ENCODE results near the gene OARD1. TPM values are rescaled to one million over a fixed set of nuclear protein-coding genes. Genes with fewer than 3 reads are reported as not detected.

The OARD1 gene
- total and polyA plus RNA-seq, 2 donors (not counting 1 experiment from before 2014, with no cell fraction given): 9.6 to 52.5 TPM

DNA sequence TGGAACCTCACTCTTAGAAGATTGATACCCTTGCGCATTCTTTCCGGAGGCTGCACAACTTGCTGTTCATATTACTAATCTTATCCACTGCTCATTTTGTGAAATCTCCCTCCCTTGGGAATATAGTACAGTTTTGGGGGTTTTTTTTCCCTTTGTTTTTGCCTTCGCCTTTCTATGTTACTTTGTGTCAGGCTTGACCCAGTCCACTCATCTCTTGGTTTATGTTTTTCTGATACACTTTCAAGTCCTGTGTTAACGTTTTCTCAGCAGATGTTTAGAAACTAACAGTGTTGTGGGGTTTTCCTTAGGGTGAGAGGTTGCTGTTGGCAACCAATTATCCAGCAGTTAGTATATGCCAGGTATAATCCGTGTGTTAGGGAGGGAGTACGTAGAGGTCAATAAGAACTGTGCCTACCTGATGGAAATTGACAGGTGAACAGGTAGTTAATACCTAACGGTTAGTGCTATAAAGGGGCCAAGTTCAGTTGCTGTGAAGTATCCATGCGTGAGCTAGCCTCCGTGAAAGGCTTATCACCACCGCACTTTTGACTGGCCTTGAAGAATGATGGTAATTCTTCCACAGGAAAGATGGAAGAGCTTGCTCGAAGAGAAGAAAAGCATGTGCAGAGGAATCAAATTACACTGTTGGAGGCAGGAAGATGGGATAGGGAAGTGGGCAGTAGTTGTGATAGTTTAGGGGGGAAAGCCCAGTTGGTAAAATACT lies 2.0 kb upstream of the OARD1 start:
- Histone ChIP-seq H3K27me3 (replicated peaks in 1 of 4; ENCODE audit: control extremely low read depth in 1 of 4, control insufficient read depth in 3 of 4, insufficient read depth in 4 of 4, low read length in 3 of 4) (no peaks in the 10 kb centered on the region), H3K36me3 (replicated peaks in 1 of 2; ENCODE audit: control extremely low read depth in 1 of 2, control insufficient read depth in 1 of 2, extremely low read depth in 1 of 2, insufficient read depth in 2 of 2, low read length in 1 of 2) (peaks cover 2 to 13% of the 10 kb centered on the region in 2 experiments), H3K4me2 (replicated peaks; ENCODE audit: low read depth, low read length, poor library complexity, severe bottlenecking) (peak overlapping the region; percentile 89), H3K9me3 (ENCODE audit: control extremely low read depth in 1 of 3, control insufficient read depth in 2 of 3, insufficient read depth in 1 of 3, low read length in 2 of 3) (no peaks in the 10 kb centered on the region), H3K4me3 (ENCODE audit: control extremely low read depth in 1 of 5, extremely low read depth in 1 of 5, insufficient read depth in 1 of 5, low read depth in 2 of 5, low read length in 4 of 5) (peak overlapping the region; percentile 80 to 96 (median 94)), H3K79me2 (ENCODE audit: control insufficient read depth, insufficient read depth, low read length) (peaks cover 66% of the 10 kb centered on the region), H2AFZ (ENCODE audit: insufficient read depth, low read depth, low read length, poor library complexity, severe bottlenecking) (peak overlapping the region; percentile 66), H4K20me1 (ENCODE audit: control insufficient read depth, insufficient read depth, low read length, poor library complexity, severe bottlenecking) (no peaks in the 10 kb centered on the region), H3K4me1 (ENCODE audit: control insufficient read depth in 2 of 2, insufficient read depth in 2 of 2, low read length in 2 of 2) (peaks cover 31 to 34% of the 10 kb centered on the region in 2 donors), H3K27ac (ENCODE audit: low read length in 2 of 2) (peak overlapping the region; percentile 96 to 97), H3K9ac (ENCODE audit: low read length) (peak overlapping the region; percentile 97)
- no peaks in the 10 kb centered on the region for H3K9me3 Mint-ChIP-seq (ENCODE audit: insufficient read depth)
- peak overlapping the region; percentile 94 for H3K4me3 Mint-ChIP-seq
- no peaks in the 10 kb centered on the region for H3K27me3 Mint-ChIP-seq
- intact Hi-C loops (cut with micrococcal nuclease): loop anchor here (1.0 to 10.0 kb wide), 7 partner anchors 201 to 1491 kb away; partner anchors contain the start of genes BYSL, FOXP4, MED20 and MRPS10
- H3K27ac Mint-ChIP-seq: peak overlapping the region; percentile 94
- POLR2A ChIA-PET: no interaction called here
- ATAC-seq (ENCODE audit: low read depth) (no peak), DNase-seq (no peak)
- WGBS (ENCODE audit: insufficient coverage): 17% methylated on average over 6 of the region's 11 CpGs
- peaks cover 53% of the 10 kb centered on the region for H3K4me1 Mint-ChIP-seq
- TF ChIP-seq, protein P1, sequence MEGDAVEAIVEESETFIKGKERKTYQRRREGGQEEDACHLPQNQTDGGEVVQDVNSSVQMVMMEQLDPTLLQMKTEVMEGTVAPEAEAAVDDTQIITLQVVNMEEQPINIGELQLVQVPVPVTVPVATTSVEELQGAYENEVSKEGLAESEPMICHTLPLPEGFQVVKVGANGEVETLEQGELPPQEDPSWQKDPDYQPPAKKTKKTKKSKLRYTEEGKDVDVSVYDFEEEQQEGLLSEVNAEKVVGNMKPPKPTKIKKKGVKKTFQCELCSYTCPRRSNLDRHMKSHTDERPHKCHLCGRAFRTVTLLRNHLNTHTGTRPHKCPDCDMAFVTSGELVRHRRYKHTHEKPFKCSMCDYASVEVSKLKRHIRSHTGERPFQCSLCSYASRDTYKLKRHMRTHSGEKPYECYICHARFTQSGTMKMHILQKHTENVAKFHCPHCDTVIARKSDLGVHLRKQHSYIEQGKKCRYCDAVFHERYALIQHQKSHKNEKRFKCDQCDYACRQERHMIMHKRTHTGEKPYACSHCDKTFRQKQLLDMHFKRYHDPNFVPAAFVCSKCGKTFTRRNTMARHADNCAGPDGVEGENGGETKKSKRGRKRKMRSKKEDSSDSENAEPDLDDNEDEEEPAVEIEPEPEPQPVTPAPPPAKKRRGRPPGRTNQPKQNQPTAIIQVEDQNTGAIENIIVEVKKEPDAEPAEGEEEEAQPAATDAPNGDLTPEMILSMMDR (IDR thresholded peaks at IDR 0.05): no peak
- no peak for TF ChIP-seq EZH2 (IDR thresholded peaks at IDR 0.05; ENCODE audit: borderline replicate concordance, insufficient read depth, low read depth, low read length, poor library complexity, severe bottlenecking)
- CTCF ChIA-PET: interaction anchor here (1.7 kb wide), 1 partner anchor 204 kb away, joined by 5 read pairs; no protein-coding TSS in a partner anchor

All from B cell (primary cell).